Neural progenitor cell (in vitro differentiated cells): ENCODE results near the gene FARS2.

Experiments used
- CTCF ChIP-seq: fragments of 200-600 bp; sonication (generic); IDR thresholded peaks from 2 replicates; pipeline ENCODE4 v1.5.1; 2017; ENCODE audit warnings: antibody characterized with exemption, mild to moderate bottlenecking
- EZH2 ChIP-seq: fragments of 200-600 bp; sonication (generic); IDR thresholded peaks from 2 replicates; pipeline ENCODE4 v1.6.1; 2017; ENCODE audit warnings: antibody characterized with exemption, mild to moderate bottlenecking, moderate library complexity
- EZH2phosphoT487 ChIP-seq: fragments of 200-600 bp; sonication (generic); IDR thresholded peaks from 2 replicates; pipeline ENCODE4 v1.6.1; 2017; ENCODE audit warnings: antibody characterized with exemption

GRCh38 chr6:5772408-5773120 lies 511.3 kb downstream of the FARS2 start:
- TF ChIP-seq CTCF, result no peak
- no peak for TF ChIP-seq EZH2phosphoT487
- no peak for TF ChIP-seq EZH2
